Measurements from ENCODE around the gene GSTK1.

GRCh38 chr7:143222782-143223181 lies 40.5 kb upstream of the GSTK1 start:
- TF ChIP-seq CTCF (IDR thresholded peaks at IDR 0.05) (no peak), POLR2A (IDR thresholded peaks at IDR 0.05) (no peak)

Data from testis (tissue), 2 donors.